Liver (tissue), 9 donors: Measurements from ENCODE around the gene SETX. TPM values are rescaled to one million over a fixed set of nuclear protein-coding genes. Genes with fewer than 3 reads are reported as not detected.

Source experiments
- DNase-seq: peaks from one replicate; pipeline ENCODE4 v3.0.0-alpha.2; 2017; ENCODE audit warnings: low spot score
- H3K27ac ChIP-seq, 2 donors: one replicate each; pipeline ENCODE4 v1.7.0; 2013; ENCODE audit warnings: inconsistent platforms in 2 of 2, low read length in 2 of 2, control low read depth in 1 of 2, low read depth in 1 of 2, mild to moderate bottlenecking in 1 of 2
- H3K27me3 ChIP-seq, 4 donors: one replicate each; pipeline versions ENCODE4 v1.6.1 to v1.7.0; 2013; ENCODE audit warnings: low read length in 3 of 4, inconsistent platforms in 1 of 4, mild to moderate bottlenecking in 1 of 4, moderate library complexity in 1 of 4; ENCODE audit not compliant: control insufficient read depth in 4 of 4, insufficient read depth in 4 of 4
- H3K36me3 ChIP-seq, 4 donors: one replicate each; pipeline versions ENCODE4 v1.6.1 to v1.7.0; 2013; ENCODE audit warnings: low read length in 3 of 4, mild to moderate bottlenecking in 3 of 4, low read depth in 1 of 4, moderate library complexity in 1 of 4; ENCODE audit not compliant: control insufficient read depth in 4 of 4, insufficient read depth in 3 of 4
- H3K4me1 ChIP-seq, 4 donors: one replicate each; pipeline versions ENCODE4 v1.6.1 to v1.7.0; 2013; ENCODE audit warnings: low read length in 3 of 4, mild to moderate bottlenecking in 3 of 4, moderate library complexity in 1 of 4; ENCODE audit not compliant: control insufficient read depth in 4 of 4, insufficient read depth in 4 of 4
- H3K4me3 ChIP-seq, 3 donors: one replicate each; pipeline versions ENCODE4 v1.6.1 to v1.7.0; 2013; ENCODE audit warnings: low read length in 3 of 3, control low read depth in 1 of 3, low read depth in 1 of 3, mild to moderate bottlenecking in 1 of 3
- H3K9ac ChIP-seq, 2 donors: one replicate each; pipeline ENCODE4 v1.7.0; 2013; ENCODE audit warnings: low read length in 2 of 2, mild to moderate bottlenecking in 2 of 2, moderate library complexity in 2 of 2, control low read depth in 1 of 2, low read depth in 1 of 2
- H3K9me3 ChIP-seq, 4 donors: one replicate each; pipeline versions ENCODE4 v1.6.1 to v1.7.0; 2013; ENCODE audit warnings: low read length in 3 of 4; ENCODE audit not compliant: control insufficient read depth in 4 of 4
- EGR1 ChIP-seq, 2 donors: IDR thresholded peaks; 2 replicates each; pipeline ENCODE4 v1.6.1; 2016 to 2018; ENCODE audit warnings: antibody characterized with exemption in 2 of 2, low read depth in 2 of 2
- FOXA1 ChIP-seq: IDR thresholded peaks from 2 replicates; pipeline ENCODE4 v1.6.1; 2016; ENCODE audit warnings: antibody characterized with exemption
- FOXA2 ChIP-seq: IDR thresholded peaks from 2 replicates; pipeline ENCODE4 v1.6.1; 2016; ENCODE audit warnings: antibody characterized with exemption
- GABPA ChIP-seq, 2 donors: IDR thresholded peaks in 1 of 2; conservative IDR thresholded peaks in 1 of 2; 2 replicates each; pipeline ENCODE4 v1.6.1; 2016; ENCODE audit warnings: antibody characterized with exemption in 2 of 2, mild to moderate bottlenecking in 1 of 2, moderate library complexity in 1 of 2
- HNF4A ChIP-seq, 2 donors: conservative IDR thresholded peaks; 2 replicates each; pipeline ENCODE4 v1.6.1; 2016; ENCODE audit warnings: antibody characterized with exemption in 2 of 2, mild to moderate bottlenecking in 2 of 2
- HNF4G ChIP-seq: IDR thresholded peaks from 2 replicates; pipeline ENCODE4 v1.6.1; 2016; ENCODE audit warnings: antibody characterized with exemption
- JUND ChIP-seq, 2 donors: IDR thresholded peaks; 2 replicates each; pipeline ENCODE4 v1.6.1; 2016; ENCODE audit warnings: antibody characterized with exemption in 2 of 2
- NR2F2 ChIP-seq: IDR thresholded peaks from 2 replicates; pipeline ENCODE4 v1.6.1; 2016; ENCODE audit warnings: antibody characterized with exemption
- RAD21 ChIP-seq, 2 donors: IDR thresholded peaks; 2 replicates each; pipeline ENCODE4 v1.6.1; 2016; ENCODE audit warnings: antibody characterized with exemption in 2 of 2, mild to moderate bottlenecking in 2 of 2
- RXRA ChIP-seq, 2 donors: IDR thresholded peaks; 2 replicates each; pipeline ENCODE4 v1.6.1; 2017 to 2018; ENCODE audit warnings: antibody characterized with exemption in 2 of 2, mild to moderate bottlenecking in 1 of 2
- SP1 ChIP-seq: IDR thresholded peaks from 2 replicates; pipeline ENCODE4 v1.6.1; 2018; ENCODE audit warnings: antibody characterized with exemption, mild to moderate bottlenecking
- TAF1 ChIP-seq: conservative IDR thresholded peaks from 2 replicates; pipeline ENCODE4 v1.6.1; 2016; ENCODE audit warnings: antibody characterized with exemption, mild to moderate bottlenecking
- YY1 ChIP-seq: IDR thresholded peaks from 2 replicates; pipeline ENCODE4 v1.6.1; 2016; ENCODE audit warnings: antibody characterized with exemption, mild to moderate bottlenecking
- ZBTB33 ChIP-seq: IDR thresholded peaks from 2 replicates; pipeline ENCODE4 v1.6.1; 2016; ENCODE audit warnings: antibody characterized with exemption
- WGBS: extraction: QIAGEN DNeasy Blood & Tissue Kit; methylation state at CpG from one replicate; pipeline ENCODE4 v1.1.7; 2013; 5-methylcytosine and 5-hydroxymethylcytosine counted together
- polyA plus RNA-seq, 2 donors: library from polyadenylated mRNA; stranded (reverse) in 1 of 2; unstranded in 1 of 2; fragments of 200-250 nt in 1 of 2; fragments of >200 nt in 1 of 2; fragmentation: Nextera tagmentation in 1 of 2; extraction: Ambion mirVana in 1 of 2; gene quantifications; one replicate each; pipeline versions ENCODE4 v1.2.1 to v1.2.3, GENCODE V29; 2013 to 2015
- total RNA-seq, 2 donors: library from RNA; depleted of rRNA; stranded (reverse); fragments of >200 nt; gene quantifications; one replicate each; pipeline ENCODE4 v1.2.3, GENCODE V29; 2014
- TF ChIP-seq, protein P1 (sequence below): IDR thresholded peaks from 2 replicates; pipeline ENCODE4 v1.6.1; 2016; ENCODE audit warnings: antibody characterized with exemption
- TF ChIP-seq, protein P2 (sequence below): fragments of 150-350 bp; IDR thresholded peaks from 2 replicates; pipeline ENCODE4 v1.5.1; 2017; ENCODE audit warnings: improper control_type of control experiment, low read depth, low read length; ENCODE audit not compliant: missing input control
- TF ChIP-seq, protein P3 (sequence below): IDR thresholded peaks from 2 replicates; pipeline ENCODE4 v1.6.1; 2016; ENCODE audit warnings: antibody characterized with exemption, mild to moderate bottlenecking
- TF ChIP-seq, protein P4 (sequence below): IDR thresholded peaks from 2 replicates; pipeline ENCODE4 v1.6.1; 2016; ENCODE audit warnings: antibody characterized with exemption
- donor health status: healthy.
- donor health status: healthy.
- donor health status: healthy.
- donor health status: healthy.
- donor health status: healthy.

The SETX gene
- total and polyA plus RNA-seq, 4 donors, result 8.6 to 60.2 (median 19.6) TPM

DNA sequence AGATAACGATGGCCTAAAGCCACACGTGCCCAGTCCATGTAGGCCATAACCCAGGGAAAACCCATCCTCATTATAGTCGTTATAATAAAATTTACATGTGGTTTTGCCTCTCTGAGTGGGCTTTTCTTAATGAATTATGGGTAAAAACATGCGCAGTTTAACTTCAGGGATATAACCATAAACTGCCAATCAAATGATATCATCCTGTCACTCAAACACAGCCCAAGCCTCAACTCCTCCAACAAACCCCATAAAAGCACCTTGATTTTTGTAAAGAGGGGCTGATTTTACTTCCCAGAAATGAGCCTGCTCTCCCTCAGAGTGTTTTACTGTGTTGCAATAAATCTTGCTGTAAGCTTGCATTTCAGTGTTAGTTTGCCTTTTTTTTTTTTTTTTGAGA is 15.8 kb upstream of the SETX start:
- DNase-seq, result no peak
- Histone ChIP-seq H3K4me3 (no peak overlapping the region), H3K27ac (no peak overlapping the region), H3K36me3 (peaks cover 0 to 2% (median 0%) of the 10 kb centered on the region in 4 donors), H3K4me1 (peaks cover 0 to 4% (median 0%) of the 10 kb centered on the region in 4 donors), H3K27me3 (no peaks in the 10 kb centered on the region), H3K9ac (no peak overlapping the region), H3K9me3 (no peaks in the 10 kb centered on the region)
- TF ChIP-seq RXRA (IDR thresholded peaks at IDR 0.05) (no peak), EGR1 (IDR thresholded peaks at IDR 0.05; ENCODE audit: low read depth in 2 of 2) (no peak), SP1 (no peak), YY1 (no peak), RAD21 (IDR thresholded peaks at IDR 0.05) (no peak), ZBTB33 (no peak), HNF4G (no peak), FOXA1 (no peak), FOXA2 (no peak), TAF1 (no peak), HNF4A (conservative IDR thresholded peaks at IDR 0.05) (no peak), NR2F2 (no peak), GABPA (IDR thresholded peaks at IDR 0.05 in 1 of 2, conservative IDR thresholded peaks at IDR 0.05 in 1 of 2) (no peak), JUND (IDR thresholded peaks at IDR 0.05) (no peak)
- TF ChIP-seq, protein P1, sequence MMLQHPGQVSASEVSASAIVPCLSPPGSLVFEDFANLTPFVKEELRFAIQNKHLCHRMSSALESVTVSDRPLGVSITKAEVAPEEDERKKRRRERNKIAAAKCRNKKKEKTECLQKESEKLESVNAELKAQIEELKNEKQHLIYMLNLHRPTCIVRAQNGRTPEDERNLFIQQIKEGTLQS, result no peak
- TF ChIP-seq, protein P2, sequence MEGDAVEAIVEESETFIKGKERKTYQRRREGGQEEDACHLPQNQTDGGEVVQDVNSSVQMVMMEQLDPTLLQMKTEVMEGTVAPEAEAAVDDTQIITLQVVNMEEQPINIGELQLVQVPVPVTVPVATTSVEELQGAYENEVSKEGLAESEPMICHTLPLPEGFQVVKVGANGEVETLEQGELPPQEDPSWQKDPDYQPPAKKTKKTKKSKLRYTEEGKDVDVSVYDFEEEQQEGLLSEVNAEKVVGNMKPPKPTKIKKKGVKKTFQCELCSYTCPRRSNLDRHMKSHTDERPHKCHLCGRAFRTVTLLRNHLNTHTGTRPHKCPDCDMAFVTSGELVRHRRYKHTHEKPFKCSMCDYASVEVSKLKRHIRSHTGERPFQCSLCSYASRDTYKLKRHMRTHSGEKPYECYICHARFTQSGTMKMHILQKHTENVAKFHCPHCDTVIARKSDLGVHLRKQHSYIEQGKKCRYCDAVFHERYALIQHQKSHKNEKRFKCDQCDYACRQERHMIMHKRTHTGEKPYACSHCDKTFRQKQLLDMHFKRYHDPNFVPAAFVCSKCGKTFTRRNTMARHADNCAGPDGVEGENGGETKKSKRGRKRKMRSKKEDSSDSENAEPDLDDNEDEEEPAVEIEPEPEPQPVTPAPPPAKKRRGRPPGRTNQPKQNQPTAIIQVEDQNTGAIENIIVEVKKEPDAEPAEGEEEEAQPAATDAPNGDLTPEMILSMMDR, result no peak
- TF ChIP-seq, protein P3, sequence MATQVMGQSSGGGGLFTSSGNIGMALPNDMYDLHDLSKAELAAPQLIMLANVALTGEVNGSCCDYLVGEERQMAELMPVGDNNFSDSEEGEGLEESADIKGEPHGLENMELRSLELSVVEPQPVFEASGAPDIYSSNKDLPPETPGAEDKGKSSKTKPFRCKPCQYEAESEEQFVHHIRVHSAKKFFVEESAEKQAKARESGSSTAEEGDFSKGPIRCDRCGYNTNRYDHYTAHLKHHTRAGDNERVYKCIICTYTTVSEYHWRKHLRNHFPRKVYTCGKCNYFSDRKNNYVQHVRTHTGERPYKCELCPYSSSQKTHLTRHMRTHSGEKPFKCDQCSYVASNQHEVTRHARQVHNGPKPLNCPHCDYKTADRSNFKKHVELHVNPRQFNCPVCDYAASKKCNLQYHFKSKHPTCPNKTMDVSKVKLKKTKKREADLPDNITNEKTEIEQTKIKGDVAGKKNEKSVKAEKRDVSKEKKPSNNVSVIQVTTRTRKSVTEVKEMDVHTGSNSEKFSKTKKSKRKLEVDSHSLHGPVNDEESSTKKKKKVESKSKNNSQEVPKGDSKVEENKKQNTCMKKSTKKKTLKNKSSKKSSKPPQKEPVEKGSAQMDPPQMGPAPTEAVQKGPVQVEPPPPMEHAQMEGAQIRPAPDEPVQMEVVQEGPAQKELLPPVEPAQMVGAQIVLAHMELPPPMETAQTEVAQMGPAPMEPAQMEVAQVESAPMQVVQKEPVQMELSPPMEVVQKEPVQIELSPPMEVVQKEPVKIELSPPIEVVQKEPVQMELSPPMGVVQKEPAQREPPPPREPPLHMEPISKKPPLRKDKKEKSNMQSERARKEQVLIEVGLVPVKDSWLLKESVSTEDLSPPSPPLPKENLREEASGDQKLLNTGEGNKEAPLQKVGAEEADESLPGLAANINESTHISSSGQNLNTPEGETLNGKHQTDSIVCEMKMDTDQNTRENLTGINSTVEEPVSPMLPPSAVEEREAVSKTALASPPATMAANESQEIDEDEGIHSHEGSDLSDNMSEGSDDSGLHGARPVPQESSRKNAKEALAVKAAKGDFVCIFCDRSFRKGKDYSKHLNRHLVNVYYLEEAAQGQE, result no peak
- TF ChIP-seq, protein P4, sequence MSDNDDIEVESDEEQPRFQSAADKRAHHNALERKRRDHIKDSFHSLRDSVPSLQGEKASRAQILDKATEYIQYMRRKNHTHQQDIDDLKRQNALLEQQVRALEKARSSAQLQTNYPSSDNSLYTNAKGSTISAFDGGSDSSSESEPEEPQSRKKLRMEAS, result no peak
- WGBS, result 91% methylated on average over 4 of the region's 4 CpGs
